Calu3 (cell line): Measurements from ENCODE around the gene RHO. TPM values are rescaled to one million over a fixed set of nuclear protein-coding genes. Genes with fewer than 3 reads are reported as not detected.

Experiments used
- BruUV-seq: library from RNA; stranded (reverse); fragments of 400-500 nt; replicated peaks from 2 replicates; lab custom pipeline; 2021; lab: Mats Ljungman, UMichigan
- CTCF ChIA-PET: fragments of 300-600 bp; sonication (Branson Sonifier 250); formaldehyde crosslinking; loops from one replicate; lab custom pipeline; 2022; ENCODE audit warnings: antibody characterized with exemption; lab: Charles Lee
- DNase-seq: peaks from one replicate; pipeline ENCODE4 v3.0.0; 2022
- H3K27ac Mint-ChIP-seq: one replicate; pipeline ENCODE4 v1.8.0; 2022; ENCODE audit warnings: mixed read lengths; ENCODE audit not compliant: unreplicated experiment
- H3K27me3 Mint-ChIP-seq: one replicate; pipeline ENCODE4 v1.8.0; 2022; ENCODE audit warnings: mixed read lengths; ENCODE audit not compliant: unreplicated experiment
- H3K36me3 Mint-ChIP-seq: one replicate; pipeline ENCODE4 v1.8.0; 2022; ENCODE audit warnings: mild to moderate bottlenecking, moderate library complexity, mixed read lengths; ENCODE audit not compliant: insufficient read depth, unreplicated experiment
- H3K4me1 Mint-ChIP-seq: one replicate; pipeline ENCODE4 v1.8.0; 2022; ENCODE audit warnings: mild to moderate bottlenecking, low read depth, mixed read lengths; ENCODE audit not compliant: unreplicated experiment
- H3K4me3 Mint-ChIP-seq: one replicate; pipeline ENCODE4 v1.8.0; 2022; ENCODE audit warnings: mild to moderate bottlenecking, low read depth, moderate library complexity, mixed read lengths; ENCODE audit not compliant: unreplicated experiment
- H3K9me3 Mint-ChIP-seq: one replicate; pipeline ENCODE4 v1.8.0; 2022; ENCODE audit warnings: low read depth, mixed read lengths; ENCODE audit not compliant: unreplicated experiment
- CTCF ChIP-seq: fragments of 200-600 bp; IDR thresholded peaks from one replicate; pipeline ENCODE4 v1.8.0; 2022; ENCODE audit warnings: antibody characterized with exemption; ENCODE audit not compliant: unreplicated experiment
- intact Hi-C: fragments of 100-400 bp; cut with micrococcal nuclease; formaldehyde crosslinking; loops from one replicate; pipeline ENCODE4 v1.10.0; 2022; ENCODE audit not compliant: unreplicated experiment
- total RNA-seq: library from RNA; stranded (reverse); gene quantifications from 2 replicates; pipeline ENCODE4 v1.2.3, GENCODE V29; 2022

RHO gene
- total RNA-seq, 1 experiment from 2014 or later, result not detected

DNA sequence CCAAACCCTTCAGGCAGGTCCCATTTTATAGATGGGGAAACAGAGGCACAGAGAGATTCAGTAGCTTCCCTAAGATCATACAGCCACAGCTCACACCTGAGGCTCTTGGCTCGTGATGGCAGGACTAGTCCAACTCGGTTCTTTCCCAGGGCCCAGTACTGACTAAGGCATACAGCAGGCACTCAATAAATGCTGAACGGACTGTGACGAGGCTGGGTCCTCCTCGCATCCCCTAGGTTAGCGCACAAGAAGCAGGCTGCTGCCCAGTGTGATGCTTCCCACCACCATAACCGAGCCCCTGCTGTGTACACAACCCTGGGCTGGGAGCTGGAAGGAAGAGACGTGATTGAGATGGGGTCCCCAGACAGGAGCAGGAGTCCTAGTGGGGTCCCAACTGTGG lies 53.2 kb downstream of the RHO start:
- Mint-ChIP-seq H3K9me3 (no peaks in the 10 kb centered on the region), H3K4me1 (no peaks in the 10 kb centered on the region), H3K27ac (no peak overlapping the region), H3K4me3 (no peak overlapping the region), H3K27me3 (no peaks in the 10 kb centered on the region), H3K36me3 (no peaks in the 10 kb centered on the region)
- CTCF ChIA-PET, result no interaction called here
- no peak for TF ChIP-seq CTCF
- BruUV-seq, result no TSS peak
- intact Hi-C loops, result no loop called here
- no peak for DNase-seq

DNA sequence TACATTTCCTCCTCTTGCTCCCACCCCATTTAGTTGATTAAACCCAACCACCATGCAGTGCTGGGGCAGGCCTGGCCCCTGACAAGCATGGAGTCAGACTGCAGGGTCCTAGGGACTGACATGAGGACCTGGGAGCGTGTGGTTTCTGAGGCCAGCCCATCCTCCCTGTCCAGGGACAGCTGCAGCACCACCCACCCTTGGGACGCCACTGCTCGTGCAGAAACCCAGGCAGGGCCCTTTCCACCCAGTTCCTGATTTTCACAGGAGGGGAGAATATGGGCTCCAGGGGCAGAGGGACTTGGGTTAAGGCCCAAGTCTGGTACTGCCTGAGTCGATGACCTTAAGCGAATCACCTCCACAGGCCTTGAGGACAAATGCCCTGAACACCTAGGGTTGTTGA lies 54.4 kb downstream of the RHO start:
- no TSS peak for BruUV-seq
- TF ChIP-seq CTCF, result no peak
- intact Hi-C loops, result no loop called here

GRCh38 chr3:129583289-129583688 lies 54.9 kb downstream of the RHO start:
- Mint-ChIP-seq H3K27me3 (no peaks in the 10 kb centered on the region), H3K36me3 (no peaks in the 10 kb centered on the region), H3K4me3 (no peak overlapping the region), H3K4me1 (no peaks in the 10 kb centered on the region), H3K9me3 (no peaks in the 10 kb centered on the region), H3K27ac (no peak overlapping the region)
- BruUV-seq, result no TSS peak
- no peak for TF ChIP-seq CTCF
- DNase-seq, result no peak
- intact Hi-C loops, result no loop called here
- CTCF ChIA-PET, result no interaction called here

More for the DNA sequence above, 54.4 kb downstream of the RHO start:
- DNase-seq, result no peak
- Mint-ChIP-seq H3K4me1 (no peaks in the 10 kb centered on the region), H3K27me3 (no peaks in the 10 kb centered on the region), H3K9me3 (no peaks in the 10 kb centered on the region), H3K36me3 (no peaks in the 10 kb centered on the region), H3K27ac (no peak overlapping the region), H3K4me3 (no peak overlapping the region)
- CTCF ChIA-PET, result interaction anchor here (1.1 kb wide), 1 partner anchor 9 kb away, joined by 3 read pairs; no protein-coding TSS in a partner anchor

DNA sequence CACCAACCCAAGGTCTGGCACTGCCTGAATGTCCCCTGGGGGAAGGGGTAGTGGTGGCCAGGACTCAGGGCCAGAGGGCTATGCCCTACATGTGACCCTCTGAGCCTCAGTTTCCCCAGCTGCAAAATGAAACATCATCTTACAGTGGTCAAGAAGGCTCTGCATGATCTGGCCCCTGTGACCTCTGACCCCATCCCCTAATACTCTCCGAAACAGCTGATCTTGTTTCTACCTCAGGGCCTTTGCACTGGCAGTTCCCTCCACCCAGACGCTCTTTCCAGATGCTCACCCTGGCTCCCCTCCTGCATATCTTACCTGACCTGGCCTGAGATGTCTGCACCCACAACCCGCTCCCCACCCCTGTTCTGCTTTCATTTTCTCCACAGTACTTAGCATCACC lies 56.2 kb downstream of the RHO start:
- intact Hi-C loops, result no loop called here
- DNase-seq, result no peak
- TF ChIP-seq CTCF, result no peak
- BruUV-seq, result no TSS peak
- Mint-ChIP-seq H3K4me3 (no peak overlapping the region), H3K9me3 (no peaks in the 10 kb centered on the region), H3K4me1 (no peaks in the 10 kb centered on the region), H3K36me3 (no peaks in the 10 kb centered on the region), H3K27ac (no peak overlapping the region), H3K27me3 (no peaks in the 10 kb centered on the region)
- CTCF ChIA-PET, result no interaction called here

Other genes starting within 250 kb of the RHO start
- 67.1 and 83.6 TPM in 2 replicates for gene HMCES, start 249.8 kb upstream of the RHO start, total RNA-seq
- gene EFCAB12, start 100.0 kb upstream of the RHO start, total RNA-seq, result 0.42 and 0.54 TPM in 2 replicates
- gene MBD4, start 88.7 kb upstream of the RHO start, total RNA-seq, result 49.8 and 52.3 TPM in 2 replicates
- gene IFT122, start 88.4 kb upstream of the RHO start, total RNA-seq, result 33.5 and 35.5 TPM in 2 replicates
- gene H1-8, start 14.5 kb downstream of the RHO start, total RNA-seq, result not detected in 2 replicates
- 16.3 and 22.0 TPM in 2 replicates for gene PLXND1, start 78.0 kb downstream of the RHO start, total RNA-seq